Astrocyte (in vitro differentiated cells and primary cell): Measurements from ENCODE around the gene PDPK1. TPM values are rescaled to one million over a fixed set of nuclear protein-coding genes. Genes with fewer than 3 reads are reported as not detected.

Experiments
- DNase-seq: peaks from one replicate; pipeline ENCODE4 v3.0.0-alpha.2; 2010; ENCODE audit warnings: low read depth
- FAIRE-seq: peaks from 2 replicates; lab custom pipeline; 2011; peaks lifted over from hg19 to GRCh38; lab: Jason Lieb, UNC
- H2AFZ ChIP-seq: 2 replicates; pipeline ENCODE4 v1.6.0; 2012; ENCODE audit warnings: low read depth, low read length, inconsistent platforms
- H3K27ac ChIP-seq: 2 replicates; pipeline ENCODE4 v1.5.1; 2011; ENCODE audit warnings: low read depth, low read length, inconsistent platforms
- H3K27me3 ChIP-seq: 2 replicates; pipeline ENCODE4 v1.6.0; 2011; ENCODE audit warnings: low read length, inconsistent platforms; ENCODE audit not compliant: insufficient read depth
- H3K36me3 ChIP-seq: 2 replicates; pipeline ENCODE4 v1.5.1; 2011; ENCODE audit warnings: low read length, inconsistent platforms; ENCODE audit not compliant: insufficient read depth
- H3K4me1 ChIP-seq: 2 replicates; pipeline ENCODE4 v1.5.1; 2011; ENCODE audit warnings: low read length, inconsistent platforms; ENCODE audit not compliant: insufficient read depth
- H3K4me2 ChIP-seq: 2 replicates; pipeline ENCODE4 v1.6.0; 2012; ENCODE audit warnings: low read length, inconsistent platforms
- H3K4me3 ChIP-seq: 2 replicates; pipeline ENCODE4 v1.5.1; 2011; ENCODE audit warnings: low read depth, mild to moderate bottlenecking, low read length, inconsistent platforms; ENCODE audit not compliant: insufficient read depth
- H3K79me2 ChIP-seq: 2 replicates; pipeline ENCODE4 v1.6.0; 2012; ENCODE audit warnings: mild to moderate bottlenecking, low read length, inconsistent platforms; ENCODE audit not compliant: insufficient read depth
- H3K9ac ChIP-seq: 2 replicates; pipeline ENCODE4 v1.6.0; 2012; ENCODE audit warnings: mild to moderate bottlenecking, low read length, inconsistent platforms
- H3K9me3 ChIP-seq: 2 replicates; pipeline ENCODE4 v1.5.1; 2012; ENCODE audit warnings: low read depth, mild to moderate bottlenecking, low read length, inconsistent platforms; ENCODE audit not compliant: insufficient read depth
- H4K20me1 ChIP-seq: 2 replicates; pipeline ENCODE4 v1.6.0; 2012; ENCODE audit warnings: low read length, inconsistent platforms; ENCODE audit not compliant: insufficient read depth
- H3K27ac Mint-ChIP-seq: one replicate; pipeline ENCODE4 v1.8.0; 2021; ENCODE audit warnings: mild to moderate bottlenecking, mixed read lengths; ENCODE audit not compliant: unreplicated experiment
- H3K27me3 Mint-ChIP-seq: one replicate; pipeline ENCODE4 v1.8.0; 2021; ENCODE audit warnings: low read depth, mixed read lengths; ENCODE audit not compliant: unreplicated experiment
- H3K36me3 Mint-ChIP-seq: one replicate; pipeline ENCODE4 v1.8.0; 2021; ENCODE audit warnings: low read depth, mixed read lengths; ENCODE audit not compliant: unreplicated experiment
- H3K4me1 Mint-ChIP-seq: one replicate; pipeline ENCODE4 v1.8.0; 2021; ENCODE audit warnings: low read depth, mixed read lengths; ENCODE audit not compliant: unreplicated experiment
- H3K4me3 Mint-ChIP-seq: one replicate; pipeline ENCODE4 v1.8.0; 2021; ENCODE audit warnings: mild to moderate bottlenecking, moderate library complexity, mixed read lengths; ENCODE audit not compliant: unreplicated experiment
- H3K9me3 Mint-ChIP-seq: one replicate; pipeline ENCODE4 v1.8.0; 2021; ENCODE audit warnings: mild to moderate bottlenecking, mixed read lengths; ENCODE audit not compliant: unreplicated experiment
- EZH2 ChIP-seq: IDR thresholded peaks from 2 replicates; pipeline ENCODE4 v1.6.1; 2012; ENCODE audit warnings: mild to moderate bottlenecking, low read length, inconsistent platforms; ENCODE audit not compliant: insufficient read depth
- total RNA-seq: library from RNA; stranded (reverse); gene quantifications from 2 replicates; pipeline ENCODE4 v1.2.1, GENCODE V29; 2021
- TF ChIP-seq, protein P1 (sequence below): IDR thresholded peaks from 2 replicates; pipeline ENCODE4 v1.5.1; 2011; ENCODE audit warnings: low read depth, mild to moderate bottlenecking, inconsistent platforms, low read length, moderate library complexity; ENCODE audit not compliant: insufficient read depth

Gene PDPK1
- total RNA-seq, 1 donor from 2014 or later: 48.1 TPM

DNA sequence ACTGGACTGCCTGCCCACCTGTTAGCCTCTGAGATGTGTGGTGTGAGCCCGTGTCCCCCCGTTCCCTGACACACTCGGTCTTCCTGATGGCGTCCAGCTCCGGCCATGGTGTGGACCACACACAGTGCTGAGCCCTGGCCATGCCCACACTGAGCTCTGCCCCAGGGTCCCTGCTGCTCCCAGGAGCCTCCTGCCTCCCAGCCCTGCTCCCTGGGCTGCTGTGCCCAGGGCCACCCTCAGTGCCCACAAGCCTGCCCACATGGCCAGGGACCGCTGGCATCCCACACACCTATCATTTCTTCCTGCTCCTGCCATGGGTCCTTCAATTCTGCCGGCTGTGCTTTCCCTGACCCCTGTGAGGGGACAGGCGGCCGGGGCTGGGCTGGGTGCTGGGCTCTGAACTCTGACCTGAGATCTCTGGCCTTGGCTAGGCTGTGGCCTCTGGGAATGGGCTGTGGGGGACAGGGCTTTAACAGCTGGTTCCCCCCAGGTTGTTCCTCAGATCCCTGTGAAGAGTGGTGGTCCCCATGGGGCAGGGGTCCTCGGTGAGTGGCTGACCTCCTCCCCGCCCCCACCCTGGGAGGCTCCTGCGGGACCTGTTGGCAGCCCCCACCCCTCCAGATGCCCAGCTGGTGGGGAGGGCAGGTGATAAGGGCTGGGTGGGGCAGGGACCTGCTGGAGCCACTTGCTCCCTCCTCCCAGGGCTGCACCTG is 10.6 kb upstream of the PDPK1 start:
- Histone ChIP-seq H3K9me3 (no peaks in the 10 kb centered on the region), H3K4me3 (no peak overlapping the region), H3K9ac (no peak overlapping the region), H3K79me2 (peaks cover 21% of the 10 kb centered on the region), H3K36me3 (peaks cover 19% of the 10 kb centered on the region), H3K27ac (no peak overlapping the region), H2AFZ (no peak overlapping the region), H3K4me1 (peaks cover 9% of the 10 kb centered on the region), H3K27me3 (no peaks in the 10 kb centered on the region), H4K20me1 (peaks cover 26% of the 10 kb centered on the region), H3K4me2 (no peak overlapping the region)
- Mint-ChIP-seq H3K9me3 (no peaks in the 10 kb centered on the region), H3K27ac (no peak overlapping the region), H3K4me1 (no peaks in the 10 kb centered on the region), H3K27me3 (no peaks in the 10 kb centered on the region), H3K4me3 (no peak overlapping the region), H3K36me3 (peaks cover 9% of the 10 kb centered on the region)
- FAIRE-seq (no peak), DNase-seq (no peak)
- no peak for TF ChIP-seq EZH2
- TF ChIP-seq, protein P1, sequence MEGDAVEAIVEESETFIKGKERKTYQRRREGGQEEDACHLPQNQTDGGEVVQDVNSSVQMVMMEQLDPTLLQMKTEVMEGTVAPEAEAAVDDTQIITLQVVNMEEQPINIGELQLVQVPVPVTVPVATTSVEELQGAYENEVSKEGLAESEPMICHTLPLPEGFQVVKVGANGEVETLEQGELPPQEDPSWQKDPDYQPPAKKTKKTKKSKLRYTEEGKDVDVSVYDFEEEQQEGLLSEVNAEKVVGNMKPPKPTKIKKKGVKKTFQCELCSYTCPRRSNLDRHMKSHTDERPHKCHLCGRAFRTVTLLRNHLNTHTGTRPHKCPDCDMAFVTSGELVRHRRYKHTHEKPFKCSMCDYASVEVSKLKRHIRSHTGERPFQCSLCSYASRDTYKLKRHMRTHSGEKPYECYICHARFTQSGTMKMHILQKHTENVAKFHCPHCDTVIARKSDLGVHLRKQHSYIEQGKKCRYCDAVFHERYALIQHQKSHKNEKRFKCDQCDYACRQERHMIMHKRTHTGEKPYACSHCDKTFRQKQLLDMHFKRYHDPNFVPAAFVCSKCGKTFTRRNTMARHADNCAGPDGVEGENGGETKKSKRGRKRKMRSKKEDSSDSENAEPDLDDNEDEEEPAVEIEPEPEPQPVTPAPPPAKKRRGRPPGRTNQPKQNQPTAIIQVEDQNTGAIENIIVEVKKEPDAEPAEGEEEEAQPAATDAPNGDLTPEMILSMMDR: no peak

DNA sequence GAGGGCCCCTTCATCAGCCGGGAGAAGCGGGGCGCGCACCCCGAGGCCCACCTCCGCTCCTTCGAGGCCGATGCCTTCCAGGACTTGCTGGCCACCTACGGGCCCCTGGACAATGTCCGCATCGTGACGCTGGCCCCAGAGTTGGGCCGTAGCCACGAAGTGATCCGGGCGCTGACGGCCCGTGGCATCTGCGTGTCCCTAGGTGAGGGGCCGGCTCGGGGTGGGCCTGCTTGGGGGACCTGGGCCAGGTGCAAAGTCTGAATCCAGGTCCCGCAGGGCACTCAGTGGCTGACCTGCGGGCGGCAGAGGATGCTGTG is 10.1 kb upstream of the PDPK1 start:
- DNase-seq: no peak
- H3K9ac ChIP-seq: no peak overlapping the region
- Mint-ChIP-seq H3K4me1 (no peaks in the 10 kb centered on the region), H3K9me3 (no peaks in the 10 kb centered on the region), H3K27ac (no peak overlapping the region), H3K27me3 (no peaks in the 10 kb centered on the region), H3K36me3 (peaks cover 9% of the 10 kb centered on the region), H3K4me3 (no peak overlapping the region)
- H3K79me2 ChIP-seq: peaks cover 21% of the 10 kb centered on the region
- FAIRE-seq: no peak
- H3K4me1 ChIP-seq: peaks cover 14% of the 10 kb centered on the region
- peaks cover 26% of the 10 kb centered on the region for H4K20me1 ChIP-seq
- no peak overlapping the region for H3K4me3 ChIP-seq
- TF ChIP-seq EZH2: no peak
- TF ChIP-seq, protein P1: no peak
- no peaks in the 10 kb centered on the region for H3K27me3 ChIP-seq
- no peaks in the 10 kb centered on the region for H3K9me3 ChIP-seq
- H3K27ac ChIP-seq: no peak overlapping the region
- H3K36me3 ChIP-seq: peaks cover 19% of the 10 kb centered on the region
- H2AFZ ChIP-seq: no peak overlapping the region
- H3K4me2 ChIP-seq: no peak overlapping the region
